Right lobe of liver (tissue), 6 donors: ENCODE data around the gene PEDS1. TPM values are rescaled to one million over a fixed set of nuclear protein-coding genes. Genes with fewer than 3 reads are reported as not detected.
A peak's percentile ranks its signal among the peaks of the same experiment; 100 is the strongest.
"Not testable (repeated sequence)": the region's sequence is repeated elsewhere in the genome, so short reads cannot be mapped to it uniquely, and the experiment has no call there.

ENCODE experiments used
- ATAC-seq, 4 donors: fragments of 200-7000 bp; cut with Tn5 transposase; one replicate each; pipeline ENCODE4 v1.9.1; 2020; ENCODE audit warnings: mild to moderate bottlenecking in 4 of 4, moderate library complexity in 4 of 4
- DNase-seq, 3 donors: peaks; one replicate each; pipeline ENCODE4 v3.0.0-alpha.2; 2020
- H3K27ac ChIP-seq, 3 donors: fragments of 200-600 bp; one replicate each; pipeline ENCODE4 v1.8.0; 2022
- H3K27me3 ChIP-seq, 2 donors: fragments of 200-600 bp; one replicate each; pipeline ENCODE4 v1.8.0; 2022
- H3K36me3 ChIP-seq, 4 donors: fragments of 200-600 bp; sonication (generic) in 1 of 4; one replicate each; pipeline versions ENCODE4 v1.5.1 to v1.8.0; 2017 to 2022; ENCODE audit warnings: control low read depth in 1 of 4
- H3K4me1 ChIP-seq, 4 donors: fragments of 200-600 bp; sonication (generic) in 1 of 4; one replicate each; pipeline versions ENCODE4 v1.5.1 to v1.8.0; 2017 to 2022; ENCODE audit warnings: control low read depth in 1 of 4
- H3K4me3 ChIP-seq, 3 donors: fragments of 200-600 bp; one replicate each; pipeline ENCODE4 v1.8.0; 2022
- H3K9me3 ChIP-seq, 4 donors: fragments of 200-600 bp; sonication (generic) in 1 of 4; one replicate each; pipeline versions ENCODE4 v1.5.1 to v1.8.0; 2017 to 2022; ENCODE audit warnings: control low read depth in 1 of 4
- CTCF ChIP-seq, 4 donors: fragments of 200-600 bp in 3 of 4; fragments of 450-650 bp in 1 of 4; IDR thresholded peaks; one replicate each; pipeline versions ENCODE4 v1.5.1 to v1.8.0; 2016 to 2022; ENCODE audit warnings: antibody characterized with exemption in 4 of 4, mild to moderate bottlenecking in 2 of 4
- POLR2A ChIP-seq: fragments of 450-650 bp; IDR thresholded peaks from one replicate; pipeline ENCODE4 v1.6.1; 2017; ENCODE audit warnings: antibody characterized with exemption, mild to moderate bottlenecking
- WGBS: methylation state at CpG from one replicate; pipeline ENCODE4 v1.1.6; 2018; ENCODE audit warnings: low coverage, low lambda C conversion rate; ENCODE audit not compliant: insufficient coverage; ENCODE audit errors: missing lambda C conversion rate; 5-methylcytosine and 5-hydroxymethylcytosine counted together
- intact Hi-C, 2 donors: fragments of 100-400 bp; cut with DNase I; formaldehyde crosslinking; loops; one replicate each; pipeline versions ENCODE4 v1.11.2 to v1.14.1; 2022
- total RNA-seq, 6 experiments: library from RNA; depleted of rRNA in 2 of 6; stranded (reverse); fragments of >200 nt in 2 of 6; fragmentation: NEBNext Ultra II Directional in 3 of 6; extraction: Animal tissue kit (Norgen Biotek cat#: 25700) in 3 of 6; gene quantifications; one replicate each; pipeline versions ENCODE4 v1.1.0 to v1.2.4, GENCODE V29; 2016 to 2023
- donor health status: DM: no; HTN: yes; CAD: no.
- donor health status: DM: no; HTN: no; CAD: no.
- donor health status: DM: no; HTN: no; CAD: no.
- donor health status: DM: no; HTN: yes; CAD: no.
- donor health status: DM: no; HTN: yes; CAD: no.

Gene PEDS1
- total RNA-seq, 6 experiments from 2014 or later = 6.9 to 25.3 (median 13.7) TPM

GRCh38 chr20:50136822-50137599, 16.5 kb downstream of the PEDS1 start:
- peak in 2 of 4 donors; percentile 2 to 37 for ATAC-seq
- Histone ChIP-seq H3K4me1 (peaks cover 0 to 45% (median 28%) of the 10 kb centered on the region in 4 donors), H3K9me3 (no peaks in the 10 kb centered on the region), H3K36me3 (peaks cover 0 to 3% (median 1%) of the 10 kb centered on the region in 4 donors), H3K27me3 (no peaks in the 10 kb centered on the region), H3K4me3 (no peak overlapping the region), H3K27ac (peak overlapping the region; percentile 75 to 93 (median 91))
- no peak for TF ChIP-seq POLR2A
- TF ChIP-seq CTCF (IDR thresholded peaks at IDR 0.05) = no peak
- 76% methylated on average over 6 of the region's 15 CpGs for WGBS
- DNase-seq = no peak
- intact Hi-C loops = no loop called here

GRCh38 chr20:50135157-50135556, 18.4 kb downstream of the PEDS1 start:
- ATAC-seq, H3K4me3 ChIP-seq, DNase-seq, H3K9me3 ChIP-seq, H3K27ac ChIP-seq, intact Hi-C loops, H3K27me3 ChIP-seq: not testable (repeated sequence)
- 94% methylated on average over 2 of the region's 7 CpGs for WGBS
- Histone ChIP-seq H3K36me3 (peaks cover 0 to 11% (median 1%) of the 10 kb centered on the region in 4 donors), H3K4me1 (peaks cover 0 to 33% (median 22%) of the 10 kb centered on the region in 4 donors)

GRCh38 chr20:50133474-50134217, 19.9 kb downstream of the PEDS1 start:
- WGBS = 75% methylated on average over 4 of the region's 9 CpGs
- TF ChIP-seq POLR2A (no peak), CTCF (IDR thresholded peaks at IDR 0.05) (no peak)
- intact Hi-C loops = no loop called here
- H3K27ac ChIP-seq = no peak overlapping the region
- DNase-seq (no peak), ATAC-seq (no peak)
- H3K27me3 ChIP-seq = no peaks in the 10 kb centered on the region
- H3K4me3 ChIP-seq = no peak overlapping the region
- peaks cover 0 to 11% (median 2%) of the 10 kb centered on the region in 4 donors for H3K36me3 ChIP-seq
- H3K9me3 ChIP-seq = no peaks in the 10 kb centered on the region
- H3K4me1 ChIP-seq = peaks cover 0 to 19% (median 13%) of the 10 kb centered on the region in 4 donors

- WGBS = 80% methylated on average over 2 of the region's 6 CpGs
- Histone ChIP-seq H3K4me1 (peaks cover 0 to 13% (median 7%) of the 10 kb centered on the region in 4 donors), H3K27ac (no peak overlapping the region), H3K27me3 (no peaks in the 10 kb centered on the region), H3K4me3 (no peak overlapping the region), H3K36me3 (peaks cover 0 to 11% (median 2%) of the 10 kb centered on the region in 4 donors), H3K9me3 (no peaks in the 10 kb centered on the region)
- intact Hi-C loops = no loop called here
- DNase-seq (no peak), ATAC-seq (no peak)
- TF ChIP-seq POLR2A (no peak), CTCF (IDR thresholded peaks at IDR 0.05) (no peak)
These were observed 20.5 kb downstream of the PEDS1 start for GRCh38 chr20:50133041-50133440.

GRCh38 chr20:50130995-50131394, 22.5 kb downstream of the PEDS1 start:
- DNase-seq (no peak), ATAC-seq (no peak)
- Histone ChIP-seq H3K36me3 (peaks cover 0 to 19% (median 2%) of the 10 kb centered on the region in 4 donors), H3K4me1 (peaks cover 0 to 13% (median 6%) of the 10 kb centered on the region in 4 donors), H3K9me3 (no peaks in the 10 kb centered on the region), H3K4me3 (no peak overlapping the region), H3K27me3 (no peaks in the 10 kb centered on the region), H3K27ac (no peak overlapping the region)
- no peak for TF ChIP-seq CTCF (IDR thresholded peaks at IDR 0.05)
- intact Hi-C loops = no loop called here
- WGBS = 89% methylated on average over 3 of the region's 4 CpGs
